H1 (cell line): ENCODE results near the gene C11orf98.

Source experiments
- RNF2 ChIP-seq: fragments of 200-900, 300-1000 bp; sonication (generic); IDR thresholded peaks from 2 replicates; pipeline ENCODE4 v1.7.1; 2016; ENCODE audit warnings: borderline replicate concordance, low read depth, mild to moderate bottlenecking, antibody characterized with exemption, low read length; ENCODE audit not compliant: poor library complexity, severe bottlenecking; ENCODE audit errors: missing control alignments
- SP1 ChIP-seq: IDR thresholded peaks from 2 replicates; pipeline ENCODE4 v1.6.1; 2011; ENCODE audit warnings: low read depth, low read length
- ZNF274 ChIP-seq: IDR thresholded peaks from 2 replicates; pipeline ENCODE4 v1.7.0; 2012; ENCODE audit warnings: low read length, borderline replicate concordance; ENCODE audit errors: extremely low read depth
- TF ChIP-seq, protein P1 (sequence below), 3 experiments: IDR thresholded peaks; 1 replicate in 2 of 3; 2 replicates in 1 of 3; pipeline versions ENCODE4 v1.5.1 to v1.6.1; 2011; ENCODE audit warnings: low read length in 3 of 3, mild to moderate bottlenecking in 3 of 3, inconsistent platforms in 2 of 3, low read depth in 1 of 3, moderate library complexity in 1 of 3; ENCODE audit not compliant: insufficient read depth in 1 of 3; ENCODE audit errors: control extremely low read depth in 1 of 3

DNA sequence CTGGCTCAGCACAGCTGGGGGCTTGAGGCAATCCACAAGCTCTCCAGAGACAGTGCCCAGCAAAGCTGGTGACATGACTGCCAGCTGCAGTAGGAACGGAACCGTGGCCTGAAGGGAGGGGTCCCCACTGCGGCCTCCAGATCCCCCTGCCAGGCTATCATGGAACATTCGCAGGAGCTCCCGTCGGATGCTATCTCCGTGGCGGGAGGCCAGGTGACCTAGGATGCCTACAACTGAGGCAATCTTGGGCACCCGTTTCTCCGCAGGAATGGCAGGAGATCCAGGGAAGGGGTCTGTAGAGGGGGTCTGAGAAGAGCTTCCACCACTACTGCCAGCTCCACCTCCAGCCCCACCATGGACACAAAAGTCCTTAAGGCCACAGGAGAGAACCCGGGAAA lies 16.0 kb downstream of the C11orf98 start:
- TF ChIP-seq, protein P1, sequence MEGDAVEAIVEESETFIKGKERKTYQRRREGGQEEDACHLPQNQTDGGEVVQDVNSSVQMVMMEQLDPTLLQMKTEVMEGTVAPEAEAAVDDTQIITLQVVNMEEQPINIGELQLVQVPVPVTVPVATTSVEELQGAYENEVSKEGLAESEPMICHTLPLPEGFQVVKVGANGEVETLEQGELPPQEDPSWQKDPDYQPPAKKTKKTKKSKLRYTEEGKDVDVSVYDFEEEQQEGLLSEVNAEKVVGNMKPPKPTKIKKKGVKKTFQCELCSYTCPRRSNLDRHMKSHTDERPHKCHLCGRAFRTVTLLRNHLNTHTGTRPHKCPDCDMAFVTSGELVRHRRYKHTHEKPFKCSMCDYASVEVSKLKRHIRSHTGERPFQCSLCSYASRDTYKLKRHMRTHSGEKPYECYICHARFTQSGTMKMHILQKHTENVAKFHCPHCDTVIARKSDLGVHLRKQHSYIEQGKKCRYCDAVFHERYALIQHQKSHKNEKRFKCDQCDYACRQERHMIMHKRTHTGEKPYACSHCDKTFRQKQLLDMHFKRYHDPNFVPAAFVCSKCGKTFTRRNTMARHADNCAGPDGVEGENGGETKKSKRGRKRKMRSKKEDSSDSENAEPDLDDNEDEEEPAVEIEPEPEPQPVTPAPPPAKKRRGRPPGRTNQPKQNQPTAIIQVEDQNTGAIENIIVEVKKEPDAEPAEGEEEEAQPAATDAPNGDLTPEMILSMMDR (IDR thresholded peaks at IDR 0.05; ENCODE audit: control extremely low read depth in 1 of 3, insufficient read depth in 1 of 3, low read depth in 1 of 3, low read length in 3 of 3): no peak
- no peak for TF ChIP-seq ZNF274
- no peak for TF ChIP-seq RNF2
- no peak for TF ChIP-seq SP1
